Neuronal stem cell (in vitro differentiated cells): ENCODE measurements around the gene MAPT.
A peak's percentile ranks its signal among the peaks of the same experiment; 100 is the strongest.
"Not testable (repeated sequence)": the region's sequence is repeated elsewhere in the genome, so short reads cannot be mapped to it uniquely, and the experiment has no call there.

Source experiments
- DNase-seq: peaks from one replicate; pipeline ENCODE4 v3.0.0-alpha.2; 2013; ENCODE audit warnings: low spot score
- H2AFZ ChIP-seq: one replicate; pipeline ENCODE4 v1.6.1; 2013; ENCODE audit warnings: mild to moderate bottlenecking, low read length, inconsistent platforms
- H2AK5ac ChIP-seq: 2 replicates; pipeline ENCODE4 v1.6.1; 2013; ENCODE audit warnings: low read depth, mild to moderate bottlenecking, inconsistent platforms, low read length, moderate library complexity, mixed read lengths
- H2BK120ac ChIP-seq: 2 replicates; pipeline ENCODE4 v1.6.1; 2013; ENCODE audit warnings: low read depth, mild to moderate bottlenecking, inconsistent platforms, low read length, moderate library complexity, mixed read lengths
- H2BK12ac ChIP-seq: one replicate; pipeline ENCODE4 v1.6.1; 2013; ENCODE audit warnings: low read length, inconsistent platforms
- H2BK15ac ChIP-seq: 2 replicates; pipeline ENCODE4 v1.6.1; 2013; ENCODE audit warnings: mild to moderate bottlenecking, low read length, inconsistent platforms, mixed read lengths
- H2BK5ac ChIP-seq: one replicate; pipeline ENCODE4 v1.6.1; 2013; ENCODE audit warnings: inconsistent platforms, mild to moderate bottlenecking, low read length, moderate library complexity
- H3K14ac ChIP-seq: one replicate; pipeline ENCODE4 v1.6.1; 2013; ENCODE audit warnings: low read length, inconsistent platforms
- H3K18ac ChIP-seq: 2 replicates; pipeline ENCODE4 v1.6.1; 2013; ENCODE audit warnings: low read length, inconsistent platforms
- H3K23ac ChIP-seq: 2 replicates; pipeline ENCODE4 v1.6.1; 2013; ENCODE audit warnings: low read depth, mild to moderate bottlenecking, mixed read lengths, low read length, inconsistent platforms; ENCODE audit not compliant: poor library complexity
- H3K27ac ChIP-seq: replicated peaks from 3 replicates; pipeline ENCODE4 v1.5.1; 2013; ENCODE audit warnings: low read length, inconsistent platforms
- H3K27me3 ChIP-seq, 3 experiments: 2 replicates each; pipeline ENCODE4 v1.6.1; 2013; ENCODE audit warnings: low read length in 3 of 3, mild to moderate bottlenecking in 2 of 3, inconsistent platforms in 1 of 3, low read depth in 1 of 3, mixed read lengths in 1 of 3, moderate library complexity in 1 of 3; ENCODE audit not compliant: control insufficient read depth in 3 of 3, insufficient read depth in 3 of 3
- H3K36me3 ChIP-seq, 2 donors: replicated peaks in 1 of 2; 2 replicates each; pipeline ENCODE4 v1.6.1; 2013; ENCODE audit warnings: low read length in 2 of 2; ENCODE audit not compliant: control insufficient read depth in 2 of 2, insufficient read depth in 2 of 2
- H3K4ac ChIP-seq: 2 replicates; pipeline ENCODE4 v1.6.1; 2013; ENCODE audit warnings: inconsistent platforms, mild to moderate bottlenecking, low read length, moderate library complexity
- H3K4me1 ChIP-seq, 2 donors: 1 replicate in 1 of 2; 2 replicates in 1 of 2; pipeline ENCODE4 v1.6.1; 2013; ENCODE audit warnings: low read length in 2 of 2, low read depth in 1 of 2; ENCODE audit not compliant: control insufficient read depth in 2 of 2, insufficient read depth in 1 of 2
- H3K4me2 ChIP-seq: one replicate; pipeline ENCODE4 v1.6.1; 2013; ENCODE audit warnings: mild to moderate bottlenecking, low read length, inconsistent platforms; ENCODE audit not compliant: insufficient read depth, poor library complexity, severe bottlenecking
- H3K4me3 ChIP-seq, 2 donors: 2 replicates each; pipeline ENCODE4 v1.5.1; 2013; ENCODE audit warnings: low read length in 2 of 2, mild to moderate bottlenecking in 2 of 2, inconsistent platforms in 1 of 2, moderate library complexity in 1 of 2
- H3K79me1 ChIP-seq: one replicate; pipeline ENCODE4 v1.6.1; 2013; ENCODE audit warnings: low read depth, mild to moderate bottlenecking, inconsistent platforms, low read length, moderate library complexity
- H3K9ac ChIP-seq: one replicate; pipeline ENCODE4 v1.6.1; 2013; ENCODE audit warnings: mild to moderate bottlenecking, low read depth, low read length, inconsistent platforms; ENCODE audit not compliant: poor library complexity
- H3K9me3 ChIP-seq, 2 donors: replicated peaks in 1 of 2; 2 replicates each; pipeline versions ENCODE3 to v1.6.1; 2013; ENCODE audit warnings: low read length in 2 of 2, mild to moderate bottlenecking in 2 of 2, inconsistent platforms in 1 of 2, low read depth in 1 of 2, mixed read lengths in 1 of 2, moderate library complexity in 1 of 2; ENCODE audit not compliant: control insufficient read depth in 2 of 2, insufficient read depth in 1 of 2
- H4K8ac ChIP-seq: one replicate; pipeline ENCODE4 v1.6.1; 2013; ENCODE audit warnings: low read depth, mild to moderate bottlenecking, inconsistent platforms, low read length, moderate library complexity
- H4K91ac ChIP-seq: one replicate; pipeline ENCODE4 v1.6.1; 2013; ENCODE audit warnings: low read length, low read depth, mild to moderate bottlenecking, inconsistent platforms; ENCODE audit not compliant: poor library complexity
- WGBS, 2 donors: extraction: QIAGEN DNeasy Blood & Tissue Kit; methylation state at CpG; one replicate each; pipeline ENCODE4 v1.1.7; 2013; ENCODE audit warnings: missing lambda C conversion rate in 2 of 2, mixed read lengths in 1 of 2; ENCODE audit not compliant: insufficient read length in 2 of 2, insufficient replicate concordance in 1 of 2; ENCODE audit errors: extremely low coverage in 2 of 2; 5-methylcytosine and 5-hydroxymethylcytosine counted together

Gene MAPT

GRCh38 chr17:46002973-46003316 lies 108.6 kb downstream of the MAPT start:
- no peak overlapping the region for H3K18ac ChIP-seq
- H2AK5ac ChIP-seq = peak overlapping the region; percentile 35
- peaks cover 0 to 5% (median 0%) of the 10 kb centered on the region in 3 experiments for H3K27me3 ChIP-seq
- no peak overlapping the region for H3K23ac ChIP-seq
- H3K36me3 ChIP-seq = no peaks in the 10 kb centered on the region
- no peak overlapping the region for H3K14ac ChIP-seq
- peaks cover 1% of the 10 kb centered on the region for H3K79me1 ChIP-seq
- WGBS, 2 donors = no CpG with 5 or more reads among the region's 7 CpGs
- no peak overlapping the region for H2BK120ac ChIP-seq
- H3K4me3 ChIP-seq = no peak overlapping the region
- H2BK15ac ChIP-seq = no peak overlapping the region
- H4K91ac ChIP-seq = no peak overlapping the region
- H2AFZ ChIP-seq = no peak overlapping the region
- no peak overlapping the region for H3K27ac ChIP-seq
- no peak for DNase-seq
- H2BK5ac ChIP-seq = no peak overlapping the region
- no peak overlapping the region for H3K4ac ChIP-seq
- H4K8ac ChIP-seq = no peak overlapping the region
- H2BK12ac ChIP-seq = no peak overlapping the region
- H3K9ac ChIP-seq = no peak overlapping the region
- H3K9me3 ChIP-seq = no peaks in the 10 kb centered on the region
- H3K4me1 ChIP-seq = no peaks in the 10 kb centered on the region
- no peak overlapping the region for H3K4me2 ChIP-seq

GRCh38 chr17:46003907-46004748 lies 109.8 kb downstream of the MAPT start:
- Histone ChIP-seq H3K4me3 (no peak overlapping the region), H3K79me1 (peaks cover 1% of the 10 kb centered on the region), H4K8ac (no peak overlapping the region), H3K14ac (no peak overlapping the region), H3K23ac (no peak overlapping the region), H3K4me2 (no peak overlapping the region), H3K4ac (no peak overlapping the region), H3K4me1 (no peaks in the 10 kb centered on the region), H2BK15ac (no peak overlapping the region), H3K9ac (no peak overlapping the region), H2BK120ac (no peak overlapping the region), H3K9me3 (no peaks in the 10 kb centered on the region), H2AFZ (peak overlapping the region; percentile 52), H2BK5ac (no peak overlapping the region), H3K27me3 (peaks cover 0 to 5% (median 0%) of the 10 kb centered on the region in 3 experiments), H3K36me3 (no peaks in the 10 kb centered on the region), H3K27ac (no peak overlapping the region), H3K18ac (peak overlapping the region; percentile 34), H4K91ac (no peak overlapping the region), H2BK12ac (no peak overlapping the region), H2AK5ac (no peak overlapping the region)
- DNase-seq = no peak
- no CpG with 5 or more reads among the region's 6 CpGs for WGBS, 2 donors

DNA sequence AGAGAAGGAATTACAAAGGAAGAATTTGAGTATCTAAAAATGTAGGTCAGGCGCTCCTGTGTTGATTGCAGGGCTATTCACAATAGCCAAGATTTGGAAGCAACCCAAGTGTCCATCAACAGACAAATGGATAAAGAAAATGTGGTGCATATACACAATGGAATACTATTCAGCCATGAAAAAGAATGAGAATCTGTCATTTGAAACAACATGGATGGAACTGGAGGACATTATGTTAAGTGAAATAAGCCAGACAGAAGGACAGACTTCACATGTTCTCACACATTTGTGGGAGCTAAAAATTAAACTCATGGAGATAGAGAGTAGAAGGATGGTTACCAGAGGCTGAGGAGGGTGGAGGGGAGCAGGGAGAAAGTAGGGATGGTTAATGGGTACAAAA lies 111.7 kb downstream of the MAPT start:
- not testable (repeated sequence) for H3K27me3 ChIP-seq, H2BK12ac ChIP-seq
- WGBS, 2 donors = no CpG with 5 or more reads among the region's 1 CpG

GRCh38 chr17:46007461-46007965 lies 113.2 kb downstream of the MAPT start:
- no peak overlapping the region for H3K14ac ChIP-seq
- no peaks in the 10 kb centered on the region for H3K79me1 ChIP-seq
- H3K4me3 ChIP-seq = no peak overlapping the region
- H3K27ac ChIP-seq = no peak overlapping the region
- no peaks in the 10 kb centered on the region for H3K4me1 ChIP-seq
- peaks cover 0 to 5% (median 0%) of the 10 kb centered on the region in 3 experiments for H3K27me3 ChIP-seq
- H3K23ac ChIP-seq = no peak overlapping the region
- H4K8ac ChIP-seq = no peak overlapping the region
- H3K18ac ChIP-seq = no peak overlapping the region
- no peak overlapping the region for H4K91ac ChIP-seq
- no peak overlapping the region for H2AFZ ChIP-seq
- no peaks in the 10 kb centered on the region for H3K9me3 ChIP-seq
- H2AK5ac ChIP-seq = no peak overlapping the region
- no peak overlapping the region for H3K4ac ChIP-seq
- no peak overlapping the region for H3K9ac ChIP-seq
- no peaks in the 10 kb centered on the region for H3K36me3 ChIP-seq
- H2BK15ac ChIP-seq = no peak overlapping the region
- no peak overlapping the region for H2BK12ac ChIP-seq
- no peak overlapping the region for H2BK120ac ChIP-seq
- H2BK5ac ChIP-seq = no peak overlapping the region
- no CpG with 5 or more reads among the region's 2 CpGs for WGBS, 2 donors
- DNase-seq = no peak
- H3K4me2 ChIP-seq = no peak overlapping the region

More for the DNA sequence above, 111.7 kb downstream of the MAPT start:
- not testable (repeated sequence) for H3K4ac ChIP-seq, H2BK15ac ChIP-seq, H4K91ac ChIP-seq, H3K4me1 ChIP-seq, H3K79me1 ChIP-seq, H2BK5ac ChIP-seq, H3K23ac ChIP-seq, H3K27ac ChIP-seq, H3K4me2 ChIP-seq, H3K18ac ChIP-seq, H3K14ac ChIP-seq, H2BK120ac ChIP-seq, DNase-seq, H3K9me3 ChIP-seq, H3K36me3 ChIP-seq, H2AFZ ChIP-seq, H3K9ac ChIP-seq, H4K8ac ChIP-seq, H2AK5ac ChIP-seq, H3K4me3 ChIP-seq
